Neuronal stem cell (in vitro differentiated cells): ENCODE measurements around the gene BFSP1.
A peak's percentile ranks its signal among the peaks of the same experiment; 100 is the strongest.

ENCODE experiments used
- DNase-seq: peaks from one replicate; pipeline ENCODE4 v3.0.0-alpha.2; 2013; ENCODE audit warnings: low spot score
- H2AFZ ChIP-seq: one replicate; pipeline ENCODE4 v1.6.1; 2013; ENCODE audit warnings: mild to moderate bottlenecking, low read length, inconsistent platforms
- H2AK5ac ChIP-seq: 2 replicates; pipeline ENCODE4 v1.6.1; 2013; ENCODE audit warnings: low read depth, mild to moderate bottlenecking, inconsistent platforms, low read length, moderate library complexity, mixed read lengths
- H2BK120ac ChIP-seq: 2 replicates; pipeline ENCODE4 v1.6.1; 2013; ENCODE audit warnings: low read depth, mild to moderate bottlenecking, inconsistent platforms, low read length, moderate library complexity, mixed read lengths
- H2BK12ac ChIP-seq: one replicate; pipeline ENCODE4 v1.6.1; 2013; ENCODE audit warnings: low read length, inconsistent platforms
- H2BK15ac ChIP-seq: 2 replicates; pipeline ENCODE4 v1.6.1; 2013; ENCODE audit warnings: mild to moderate bottlenecking, low read length, inconsistent platforms, mixed read lengths
- H2BK5ac ChIP-seq: one replicate; pipeline ENCODE4 v1.6.1; 2013; ENCODE audit warnings: inconsistent platforms, mild to moderate bottlenecking, low read length, moderate library complexity
- H3K14ac ChIP-seq: one replicate; pipeline ENCODE4 v1.6.1; 2013; ENCODE audit warnings: low read length, inconsistent platforms
- H3K18ac ChIP-seq: 2 replicates; pipeline ENCODE4 v1.6.1; 2013; ENCODE audit warnings: low read length, inconsistent platforms
- H3K23ac ChIP-seq: 2 replicates; pipeline ENCODE4 v1.6.1; 2013; ENCODE audit warnings: low read depth, mild to moderate bottlenecking, mixed read lengths, low read length, inconsistent platforms; ENCODE audit not compliant: poor library complexity
- H3K27ac ChIP-seq: replicated peaks from 3 replicates; pipeline ENCODE4 v1.5.1; 2013; ENCODE audit warnings: low read length, inconsistent platforms
- H3K27me3 ChIP-seq, 3 experiments: 2 replicates each; pipeline ENCODE4 v1.6.1; 2013; ENCODE audit warnings: low read length in 3 of 3, mild to moderate bottlenecking in 2 of 3, inconsistent platforms in 1 of 3, low read depth in 1 of 3, mixed read lengths in 1 of 3, moderate library complexity in 1 of 3; ENCODE audit not compliant: control insufficient read depth in 3 of 3, insufficient read depth in 3 of 3
- H3K36me3 ChIP-seq, 2 donors: replicated peaks in 1 of 2; 2 replicates each; pipeline ENCODE4 v1.6.1; 2013; ENCODE audit warnings: low read length in 2 of 2; ENCODE audit not compliant: control insufficient read depth in 2 of 2, insufficient read depth in 2 of 2
- H3K4ac ChIP-seq: 2 replicates; pipeline ENCODE4 v1.6.1; 2013; ENCODE audit warnings: inconsistent platforms, mild to moderate bottlenecking, low read length, moderate library complexity
- H3K4me1 ChIP-seq, 2 donors: 1 replicate in 1 of 2; 2 replicates in 1 of 2; pipeline ENCODE4 v1.6.1; 2013; ENCODE audit warnings: low read length in 2 of 2, low read depth in 1 of 2; ENCODE audit not compliant: control insufficient read depth in 2 of 2, insufficient read depth in 1 of 2
- H3K4me2 ChIP-seq: one replicate; pipeline ENCODE4 v1.6.1; 2013; ENCODE audit warnings: mild to moderate bottlenecking, low read length, inconsistent platforms; ENCODE audit not compliant: insufficient read depth, poor library complexity, severe bottlenecking
- H3K4me3 ChIP-seq, 2 donors: 2 replicates each; pipeline ENCODE4 v1.5.1; 2013; ENCODE audit warnings: low read length in 2 of 2, mild to moderate bottlenecking in 2 of 2, inconsistent platforms in 1 of 2, moderate library complexity in 1 of 2
- H3K79me1 ChIP-seq: one replicate; pipeline ENCODE4 v1.6.1; 2013; ENCODE audit warnings: low read depth, mild to moderate bottlenecking, inconsistent platforms, low read length, moderate library complexity
- H3K9ac ChIP-seq: one replicate; pipeline ENCODE4 v1.6.1; 2013; ENCODE audit warnings: mild to moderate bottlenecking, low read depth, low read length, inconsistent platforms; ENCODE audit not compliant: poor library complexity
- H3K9me3 ChIP-seq, 2 donors: replicated peaks in 1 of 2; 2 replicates each; pipeline versions ENCODE3 to v1.6.1; 2013; ENCODE audit warnings: low read length in 2 of 2, mild to moderate bottlenecking in 2 of 2, inconsistent platforms in 1 of 2, low read depth in 1 of 2, mixed read lengths in 1 of 2, moderate library complexity in 1 of 2; ENCODE audit not compliant: control insufficient read depth in 2 of 2, insufficient read depth in 1 of 2
- H4K8ac ChIP-seq: one replicate; pipeline ENCODE4 v1.6.1; 2013; ENCODE audit warnings: low read depth, mild to moderate bottlenecking, inconsistent platforms, low read length, moderate library complexity
- H4K91ac ChIP-seq: one replicate; pipeline ENCODE4 v1.6.1; 2013; ENCODE audit warnings: low read length, low read depth, mild to moderate bottlenecking, inconsistent platforms; ENCODE audit not compliant: poor library complexity
- WGBS, 2 donors: extraction: QIAGEN DNeasy Blood & Tissue Kit; methylation state at CpG; one replicate each; pipeline ENCODE4 v1.1.7; 2013; ENCODE audit warnings: missing lambda C conversion rate in 2 of 2, mixed read lengths in 1 of 2; ENCODE audit not compliant: insufficient read length in 2 of 2, insufficient replicate concordance in 1 of 2; ENCODE audit errors: extremely low coverage in 2 of 2; 5-methylcytosine and 5-hydroxymethylcytosine counted together

BFSP1 gene

GRCh38 chr20:17569616-17570346 lies 38.6 kb upstream of the BFSP1 start, which contains the start of gene DSTN:
Gene DSTN (plus strand): TSS chr20:17570075. CDS start chr20:17570209, 134 bp downstream.
- Histone ChIP-seq H3K9me3 (no peaks in the 10 kb centered on the region), H3K27ac (peak within 1 kb of the TSS; percentile 92), H3K9ac (peak within 1 kb of the TSS; percentile 93), H2BK12ac (no peak within 1 kb of the TSS), H3K36me3 (peaks cover 0 to 10% of the 10 kb centered on the region in 2 donors), H2AFZ (peak within 1 kb of the TSS; percentile 97), H3K18ac (peak within 1 kb of the TSS; percentile 97), H3K79me1 (peaks cover 2% of the 10 kb centered on the region), H3K4me3 (peak within 1 kb of the TSS; percentile 75 to 99), H3K4me2 (peak within 1 kb of the TSS; percentile 83), H2BK120ac (peak within 1 kb of the TSS; percentile 90), H2BK5ac (peak within 1 kb of the TSS; percentile 98), H3K4ac (no peak within 1 kb of the TSS), H3K4me1 (peaks cover 6 to 7% of the 10 kb centered on the region in 2 donors), H3K14ac (peak within 1 kb of the TSS; percentile 95), H2AK5ac (no peak within 1 kb of the TSS), H3K27me3 (peaks cover 0 to 3% (median 3%) of the 10 kb centered on the region in 3 experiments), H4K8ac (no peak within 1 kb of the TSS), H2BK15ac (peak within 1 kb of the TSS; percentile 81), H3K23ac (peak within 1 kb of the TSS; percentile 98), H4K91ac (no peak within 1 kb of the TSS)
- WGBS, 2 donors = no CpG with 5 or more reads among the region's 70 CpGs
- DNase-seq = peak; percentile 94

GRCh38 chr20:17568972-17569521 lies 37.9 kb upstream of the BFSP1 start:
- H3K27ac ChIP-seq = peak overlapping the region; percentile 46
- peak overlapping the region; percentile 91 for H2AFZ ChIP-seq
- WGBS, 2 donors = no CpG with 5 or more reads among the region's 38 CpGs
- peaks cover 0 to 3% (median 3%) of the 10 kb centered on the region in 3 experiments for H3K27me3 ChIP-seq
- no peak overlapping the region for H3K14ac ChIP-seq
- H4K8ac ChIP-seq = no peak overlapping the region
- peak overlapping the region; percentile 60 for H3K9ac ChIP-seq
- H2BK15ac ChIP-seq = no peak overlapping the region
- H3K4me1 ChIP-seq = peaks cover 6 to 7% of the 10 kb centered on the region in 2 donors
- H3K23ac ChIP-seq = no peak overlapping the region
- peaks cover 0 to 6% of the 10 kb centered on the region in 2 donors for H3K36me3 ChIP-seq
- peak overlapping the region; percentile 75 to 80 for H3K4me3 ChIP-seq
- H2BK5ac ChIP-seq = peak overlapping the region; percentile 98
- peak overlapping the region; percentile 83 for H3K4me2 ChIP-seq
- peak overlapping the region; percentile 61 for H2BK120ac ChIP-seq
- H2AK5ac ChIP-seq = no peak overlapping the region
- H3K9me3 ChIP-seq = no peaks in the 10 kb centered on the region
- peak; percentile 40 for DNase-seq
- H3K79me1 ChIP-seq = no peaks in the 10 kb centered on the region
- H4K91ac ChIP-seq = no peak overlapping the region
- H3K4ac ChIP-seq = no peak overlapping the region
- H2BK12ac ChIP-seq = no peak overlapping the region
- H3K18ac ChIP-seq = no peak overlapping the region

DNA sequence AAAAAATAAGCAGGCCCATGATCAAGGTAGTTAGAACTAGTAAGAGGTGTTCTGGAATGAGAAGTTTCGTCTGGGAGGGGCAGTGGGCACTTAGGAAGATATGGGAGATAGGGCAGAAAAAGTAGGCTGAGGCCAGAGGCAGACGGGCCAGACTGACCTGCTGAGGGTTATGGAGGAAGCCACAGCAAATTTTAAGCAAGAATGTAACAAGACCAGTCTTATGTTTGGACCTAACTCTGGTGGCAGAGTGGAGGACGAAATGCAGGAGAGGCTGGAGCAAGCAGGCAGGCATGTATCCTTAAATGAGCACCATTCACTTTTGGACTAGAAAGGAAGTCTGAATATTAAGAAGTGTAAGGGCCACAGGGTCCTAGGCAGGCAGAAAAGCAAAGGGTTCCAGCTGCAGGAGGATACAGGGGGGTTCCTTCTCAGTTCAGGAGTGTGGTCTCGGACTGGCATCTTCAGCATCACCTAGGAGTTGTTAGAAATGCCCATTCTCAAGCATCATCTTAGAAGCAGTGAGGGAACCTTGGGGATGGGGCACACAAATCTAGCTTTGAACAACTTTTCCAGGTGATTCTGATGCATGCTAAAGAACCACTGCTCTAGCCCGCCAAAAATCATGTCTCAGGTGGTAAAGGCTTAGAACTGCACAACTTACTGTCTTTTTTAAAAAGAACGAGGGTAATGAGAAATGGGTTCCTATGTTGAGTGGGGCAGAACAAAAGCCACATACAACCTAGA lies 37.0 kb upstream of the BFSP1 start:
- H3K23ac ChIP-seq = no peak overlapping the region
- no peak overlapping the region for H4K91ac ChIP-seq
- no peak overlapping the region for H4K8ac ChIP-seq
- H3K36me3 ChIP-seq = no peaks in the 10 kb centered on the region
- no CpG with 5 or more reads among the region's 6 CpGs for WGBS, 2 donors
- H3K9me3 ChIP-seq = no peaks in the 10 kb centered on the region
- no peak overlapping the region for H3K9ac ChIP-seq
- no peak overlapping the region for H2BK12ac ChIP-seq
- H3K4me2 ChIP-seq = peak overlapping the region; percentile 83
- H3K4me1 ChIP-seq = peaks cover 6 to 7% of the 10 kb centered on the region in 2 donors
- DNase-seq = no peak
- peaks cover 0 to 3% (median 3%) of the 10 kb centered on the region in 3 experiments for H3K27me3 ChIP-seq
- no peaks in the 10 kb centered on the region for H3K79me1 ChIP-seq
- no peak overlapping the region for H2BK15ac ChIP-seq
- H2BK120ac ChIP-seq = no peak overlapping the region
- no peak overlapping the region for H3K14ac ChIP-seq
- no peak overlapping the region for H3K27ac ChIP-seq
- H3K4ac ChIP-seq = no peak overlapping the region
- no peak overlapping the region for H3K18ac ChIP-seq
- H2AFZ ChIP-seq = peak overlapping the region; percentile 91
- no peak overlapping the region for H2BK5ac ChIP-seq
- peak overlapping the region in 1 of 2 donors; percentile 75 for H3K4me3 ChIP-seq
- no peak overlapping the region for H2AK5ac ChIP-seq

DNA sequence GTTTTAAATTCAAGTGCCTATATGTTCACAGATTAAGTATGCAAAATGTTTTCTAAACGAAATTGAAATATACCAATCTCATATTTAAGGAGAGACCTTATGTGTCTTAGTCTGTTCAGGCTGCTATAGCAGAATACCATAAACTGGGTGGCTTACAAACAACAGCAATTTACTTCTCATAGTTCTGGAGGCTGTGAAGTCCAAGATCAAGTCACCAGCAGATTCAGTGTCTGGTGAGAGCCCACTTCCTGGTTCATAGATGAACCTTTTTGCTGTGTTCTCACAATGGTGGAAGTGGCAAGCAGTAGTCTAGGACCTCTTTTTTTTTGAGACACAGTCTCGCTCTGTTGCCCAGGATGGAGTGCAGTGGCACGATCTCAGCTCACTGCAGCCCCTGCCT lies 35.2 kb upstream of the BFSP1 start:
- no peak overlapping the region for H4K91ac ChIP-seq
- no peak overlapping the region for H2BK120ac ChIP-seq
- peaks cover 0 to 3% (median 3%) of the 10 kb centered on the region in 3 experiments for H3K27me3 ChIP-seq
- no peak overlapping the region for H3K4me2 ChIP-seq
- no peak overlapping the region for H2BK12ac ChIP-seq
- H2BK5ac ChIP-seq = no peak overlapping the region
- H3K9ac ChIP-seq = no peak overlapping the region
- H3K9me3 ChIP-seq = no peaks in the 10 kb centered on the region
- H3K4me3 ChIP-seq = no peak overlapping the region
- no peak overlapping the region for H4K8ac ChIP-seq
- H3K27ac ChIP-seq = no peak overlapping the region
- no peak overlapping the region for H2AK5ac ChIP-seq
- H3K79me1 ChIP-seq = no peaks in the 10 kb centered on the region
- H3K18ac ChIP-seq = no peak overlapping the region
- peaks cover 2% of the 10 kb centered on the region in 2 donors for H3K4me1 ChIP-seq
- no peak overlapping the region for H2BK15ac ChIP-seq
- WGBS, 2 donors = no CpG with 5 or more reads among the region's 3 CpGs
- no peak overlapping the region for H3K4ac ChIP-seq
- no peak overlapping the region for H3K14ac ChIP-seq
- no peak overlapping the region for H2AFZ ChIP-seq
- no peaks in the 10 kb centered on the region for H3K36me3 ChIP-seq
- H3K23ac ChIP-seq = no peak overlapping the region
- no peak for DNase-seq
